Liver (tissue), 9 donors: ENCODE measurements around the gene LPCAT1. TPM values are rescaled to one million over a fixed set of nuclear protein-coding genes. Genes with fewer than 3 reads are reported as not detected.

Source experiments
- DNase-seq: peaks from one replicate; pipeline ENCODE4 v3.0.0-alpha.2; 2017; ENCODE audit warnings: low spot score
- H3K27ac ChIP-seq, 2 donors: one replicate each; pipeline ENCODE4 v1.7.0; 2013; ENCODE audit warnings: inconsistent platforms in 2 of 2, low read length in 2 of 2, control low read depth in 1 of 2, low read depth in 1 of 2, mild to moderate bottlenecking in 1 of 2
- H3K27me3 ChIP-seq, 4 donors: one replicate each; pipeline versions ENCODE4 v1.6.1 to v1.7.0; 2013; ENCODE audit warnings: low read length in 3 of 4, inconsistent platforms in 1 of 4, mild to moderate bottlenecking in 1 of 4, moderate library complexity in 1 of 4; ENCODE audit not compliant: control insufficient read depth in 4 of 4, insufficient read depth in 4 of 4
- H3K36me3 ChIP-seq, 4 donors: one replicate each; pipeline versions ENCODE4 v1.6.1 to v1.7.0; 2013; ENCODE audit warnings: low read length in 3 of 4, mild to moderate bottlenecking in 3 of 4, low read depth in 1 of 4, moderate library complexity in 1 of 4; ENCODE audit not compliant: control insufficient read depth in 4 of 4, insufficient read depth in 3 of 4
- H3K4me1 ChIP-seq, 4 donors: one replicate each; pipeline versions ENCODE4 v1.6.1 to v1.7.0; 2013; ENCODE audit warnings: low read length in 3 of 4, mild to moderate bottlenecking in 3 of 4, moderate library complexity in 1 of 4; ENCODE audit not compliant: control insufficient read depth in 4 of 4, insufficient read depth in 4 of 4
- H3K4me3 ChIP-seq, 3 donors: one replicate each; pipeline versions ENCODE4 v1.6.1 to v1.7.0; 2013; ENCODE audit warnings: low read length in 3 of 3, control low read depth in 1 of 3, low read depth in 1 of 3, mild to moderate bottlenecking in 1 of 3
- H3K9ac ChIP-seq, 2 donors: one replicate each; pipeline ENCODE4 v1.7.0; 2013; ENCODE audit warnings: low read length in 2 of 2, mild to moderate bottlenecking in 2 of 2, moderate library complexity in 2 of 2, control low read depth in 1 of 2, low read depth in 1 of 2
- H3K9me3 ChIP-seq, 4 donors: one replicate each; pipeline versions ENCODE4 v1.6.1 to v1.7.0; 2013; ENCODE audit warnings: low read length in 3 of 4; ENCODE audit not compliant: control insufficient read depth in 4 of 4
- CTCF ChIP-seq: fragments of 150-350 bp; IDR thresholded peaks from 2 replicates; pipeline ENCODE4 v1.5.1; 2017; ENCODE audit warnings: improper control_type of control experiment, low read depth, low read length; ENCODE audit not compliant: missing input control
- EGR1 ChIP-seq, 2 donors: IDR thresholded peaks; 2 replicates each; pipeline ENCODE4 v1.6.1; 2016 to 2018; ENCODE audit warnings: antibody characterized with exemption in 2 of 2, low read depth in 2 of 2
- FOXA1 ChIP-seq: IDR thresholded peaks from 2 replicates; pipeline ENCODE4 v1.6.1; 2016; ENCODE audit warnings: antibody characterized with exemption
- FOXA2 ChIP-seq: IDR thresholded peaks from 2 replicates; pipeline ENCODE4 v1.6.1; 2016; ENCODE audit warnings: antibody characterized with exemption
- GABPA ChIP-seq, 2 donors: IDR thresholded peaks in 1 of 2; conservative IDR thresholded peaks in 1 of 2; 2 replicates each; pipeline ENCODE4 v1.6.1; 2016; ENCODE audit warnings: antibody characterized with exemption in 2 of 2, mild to moderate bottlenecking in 1 of 2, moderate library complexity in 1 of 2
- HNF4A ChIP-seq, 2 donors: conservative IDR thresholded peaks; 2 replicates each; pipeline ENCODE4 v1.6.1; 2016; ENCODE audit warnings: antibody characterized with exemption in 2 of 2, mild to moderate bottlenecking in 2 of 2
- HNF4G ChIP-seq: IDR thresholded peaks from 2 replicates; pipeline ENCODE4 v1.6.1; 2016; ENCODE audit warnings: antibody characterized with exemption
- JUND ChIP-seq, 2 donors: IDR thresholded peaks; 2 replicates each; pipeline ENCODE4 v1.6.1; 2016; ENCODE audit warnings: antibody characterized with exemption in 2 of 2
- NR2F2 ChIP-seq: IDR thresholded peaks from 2 replicates; pipeline ENCODE4 v1.6.1; 2016; ENCODE audit warnings: antibody characterized with exemption
- RAD21 ChIP-seq, 2 donors: IDR thresholded peaks; 2 replicates each; pipeline ENCODE4 v1.6.1; 2016; ENCODE audit warnings: antibody characterized with exemption in 2 of 2, mild to moderate bottlenecking in 2 of 2
- SP1 ChIP-seq: IDR thresholded peaks from 2 replicates; pipeline ENCODE4 v1.6.1; 2018; ENCODE audit warnings: antibody characterized with exemption, mild to moderate bottlenecking
- TAF1 ChIP-seq: conservative IDR thresholded peaks from 2 replicates; pipeline ENCODE4 v1.6.1; 2016; ENCODE audit warnings: antibody characterized with exemption, mild to moderate bottlenecking
- YY1 ChIP-seq: IDR thresholded peaks from 2 replicates; pipeline ENCODE4 v1.6.1; 2016; ENCODE audit warnings: antibody characterized with exemption, mild to moderate bottlenecking
- WGBS: extraction: QIAGEN DNeasy Blood & Tissue Kit; methylation state at CpG from one replicate; pipeline ENCODE4 v1.1.7; 2013; 5-methylcytosine and 5-hydroxymethylcytosine counted together
- polyA plus RNA-seq, 2 donors: library from polyadenylated mRNA; stranded (reverse) in 1 of 2; unstranded in 1 of 2; fragments of 200-250 nt in 1 of 2; fragments of >200 nt in 1 of 2; fragmentation: Nextera tagmentation in 1 of 2; extraction: Ambion mirVana in 1 of 2; gene quantifications; one replicate each; pipeline versions ENCODE4 v1.2.1 to v1.2.3, GENCODE V29; 2013 to 2015
- total RNA-seq, 2 donors: library from RNA; depleted of rRNA; stranded (reverse); fragments of >200 nt; gene quantifications; one replicate each; pipeline ENCODE4 v1.2.3, GENCODE V29; 2014
- TF ChIP-seq, protein P1 (sequence below): IDR thresholded peaks from 2 replicates; pipeline ENCODE4 v1.6.1; 2016; ENCODE audit warnings: antibody characterized with exemption
- TF ChIP-seq, protein P2 (sequence below): IDR thresholded peaks from 2 replicates; pipeline ENCODE4 v1.6.1; 2016; ENCODE audit warnings: antibody characterized with exemption, mild to moderate bottlenecking
- TF ChIP-seq, protein P3 (sequence below): IDR thresholded peaks from 2 replicates; pipeline ENCODE4 v1.6.1; 2016; ENCODE audit warnings: antibody characterized with exemption
- TF ChIP-seq, protein P4 (sequence below): IDR thresholded peaks from 2 replicates; pipeline ENCODE4 v1.6.1; 2016; ENCODE audit warnings: antibody characterized with exemption
- donor health status: healthy.
- donor health status: healthy.
- donor health status: healthy.
- donor health status: healthy.
- donor health status: healthy.

LPCAT1 gene
- total and polyA plus RNA-seq, 4 donors: 1.5 to 12.8 (median 9.9) TPM

- Histone ChIP-seq H3K27ac (no peak overlapping the region), H3K9ac (no peak overlapping the region)
- WGBS: 89% methylated on average over 26 of the region's 26 CpGs
Measured at GRCh38 chr5:1555808-1556731, 32.3 kb upstream of the LPCAT1 start.

DNA sequence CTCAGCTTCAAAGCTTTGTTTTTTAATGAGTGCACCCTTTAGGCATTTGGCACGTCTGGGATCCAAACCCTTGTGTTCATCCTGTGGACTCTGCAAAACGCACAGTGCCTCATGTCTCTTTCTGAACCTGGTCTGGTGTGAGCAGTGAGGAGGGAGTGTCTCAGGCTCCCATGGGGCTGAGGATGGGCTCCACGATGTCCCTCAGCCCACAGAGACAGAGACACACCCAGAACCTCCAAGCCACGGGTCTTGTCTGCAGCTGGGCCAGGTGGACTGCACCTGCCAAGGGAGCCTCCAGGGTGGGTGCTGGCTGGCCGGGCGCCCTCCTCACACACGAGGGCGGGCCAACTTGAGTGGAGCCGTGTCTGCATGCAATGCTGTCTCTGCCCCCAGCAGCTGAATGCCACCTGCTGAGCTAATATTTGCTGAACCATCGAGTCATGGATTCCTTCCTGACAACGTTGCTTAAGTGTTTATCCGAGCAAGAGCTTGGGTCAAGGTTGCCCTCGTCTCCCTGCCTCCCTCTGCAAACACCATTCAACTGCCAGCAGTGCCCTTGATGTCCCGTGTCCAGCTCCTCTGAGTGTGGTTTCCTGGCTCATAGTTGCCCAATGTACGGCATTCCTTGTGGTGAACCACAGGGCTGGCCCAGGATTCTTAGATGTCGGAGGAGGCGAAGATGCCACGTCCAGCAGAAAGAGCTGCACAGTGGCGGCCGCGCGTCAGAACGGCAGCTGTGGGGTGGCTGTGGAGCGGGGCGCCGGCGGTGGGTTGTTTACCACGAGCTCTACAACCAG is 31.4 kb upstream of the LPCAT1 start:
- H3K27ac ChIP-seq: no peak overlapping the region
- H3K27me3 ChIP-seq: no peaks in the 10 kb centered on the region
- WGBS: 68% methylated on average over 28 of the region's 28 CpGs
- H3K4me3 ChIP-seq: no peak overlapping the region
- no peaks in the 10 kb centered on the region for H3K36me3 ChIP-seq
- H3K9me3 ChIP-seq: no peaks in the 10 kb centered on the region
- no peak overlapping the region for H3K9ac ChIP-seq
- DNase-seq: peak; percentile 27
- no peaks in the 10 kb centered on the region for H3K4me1 ChIP-seq
- TF ChIP-seq JUND (IDR thresholded peaks at IDR 0.05): no peak
- TF ChIP-seq, protein P1, sequence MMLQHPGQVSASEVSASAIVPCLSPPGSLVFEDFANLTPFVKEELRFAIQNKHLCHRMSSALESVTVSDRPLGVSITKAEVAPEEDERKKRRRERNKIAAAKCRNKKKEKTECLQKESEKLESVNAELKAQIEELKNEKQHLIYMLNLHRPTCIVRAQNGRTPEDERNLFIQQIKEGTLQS: no peak
- no peak for TF ChIP-seq YY1
- TF ChIP-seq CTCF: no peak
- TF ChIP-seq, protein P2, sequence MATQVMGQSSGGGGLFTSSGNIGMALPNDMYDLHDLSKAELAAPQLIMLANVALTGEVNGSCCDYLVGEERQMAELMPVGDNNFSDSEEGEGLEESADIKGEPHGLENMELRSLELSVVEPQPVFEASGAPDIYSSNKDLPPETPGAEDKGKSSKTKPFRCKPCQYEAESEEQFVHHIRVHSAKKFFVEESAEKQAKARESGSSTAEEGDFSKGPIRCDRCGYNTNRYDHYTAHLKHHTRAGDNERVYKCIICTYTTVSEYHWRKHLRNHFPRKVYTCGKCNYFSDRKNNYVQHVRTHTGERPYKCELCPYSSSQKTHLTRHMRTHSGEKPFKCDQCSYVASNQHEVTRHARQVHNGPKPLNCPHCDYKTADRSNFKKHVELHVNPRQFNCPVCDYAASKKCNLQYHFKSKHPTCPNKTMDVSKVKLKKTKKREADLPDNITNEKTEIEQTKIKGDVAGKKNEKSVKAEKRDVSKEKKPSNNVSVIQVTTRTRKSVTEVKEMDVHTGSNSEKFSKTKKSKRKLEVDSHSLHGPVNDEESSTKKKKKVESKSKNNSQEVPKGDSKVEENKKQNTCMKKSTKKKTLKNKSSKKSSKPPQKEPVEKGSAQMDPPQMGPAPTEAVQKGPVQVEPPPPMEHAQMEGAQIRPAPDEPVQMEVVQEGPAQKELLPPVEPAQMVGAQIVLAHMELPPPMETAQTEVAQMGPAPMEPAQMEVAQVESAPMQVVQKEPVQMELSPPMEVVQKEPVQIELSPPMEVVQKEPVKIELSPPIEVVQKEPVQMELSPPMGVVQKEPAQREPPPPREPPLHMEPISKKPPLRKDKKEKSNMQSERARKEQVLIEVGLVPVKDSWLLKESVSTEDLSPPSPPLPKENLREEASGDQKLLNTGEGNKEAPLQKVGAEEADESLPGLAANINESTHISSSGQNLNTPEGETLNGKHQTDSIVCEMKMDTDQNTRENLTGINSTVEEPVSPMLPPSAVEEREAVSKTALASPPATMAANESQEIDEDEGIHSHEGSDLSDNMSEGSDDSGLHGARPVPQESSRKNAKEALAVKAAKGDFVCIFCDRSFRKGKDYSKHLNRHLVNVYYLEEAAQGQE: no peak
- no peak for TF ChIP-seq RAD21 (IDR thresholded peaks at IDR 0.05)
- no peak for TF ChIP-seq HNF4G
- no peak for TF ChIP-seq TAF1
- no peak for TF ChIP-seq HNF4A (conservative IDR thresholded peaks at IDR 0.05)
- no peak for TF ChIP-seq FOXA1
- TF ChIP-seq, protein P3, sequence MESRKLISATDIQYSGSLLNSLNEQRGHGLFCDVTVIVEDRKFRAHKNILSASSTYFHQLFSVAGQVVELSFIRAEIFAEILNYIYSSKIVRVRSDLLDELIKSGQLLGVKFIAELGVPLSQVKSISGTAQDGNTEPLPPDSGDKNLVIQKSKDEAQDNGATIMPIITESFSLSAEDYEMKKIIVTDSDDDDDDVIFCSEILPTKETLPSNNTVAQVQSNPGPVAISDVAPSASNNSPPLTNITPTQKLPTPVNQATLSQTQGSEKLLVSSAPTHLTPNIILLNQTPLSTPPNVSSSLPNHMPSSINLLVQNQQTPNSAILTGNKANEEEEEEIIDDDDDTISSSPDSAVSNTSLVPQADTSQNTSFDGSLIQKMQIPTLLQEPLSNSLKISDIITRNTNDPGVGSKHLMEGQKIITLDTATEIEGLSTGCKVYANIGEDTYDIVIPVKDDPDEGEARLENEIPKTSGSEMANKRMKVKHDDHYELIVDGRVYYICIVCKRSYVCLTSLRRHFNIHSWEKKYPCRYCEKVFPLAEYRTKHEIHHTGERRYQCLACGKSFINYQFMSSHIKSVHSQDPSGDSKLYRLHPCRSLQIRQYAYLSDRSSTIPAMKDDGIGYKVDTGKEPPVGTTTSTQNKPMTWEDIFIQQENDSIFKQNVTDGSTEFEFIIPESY: no peak
- no peak for TF ChIP-seq FOXA2
- TF ChIP-seq SP1: no peak

More at GRCh38 chr5:1555808-1556731, 32.3 kb upstream of the LPCAT1 start:
- Histone ChIP-seq H3K4me1 (no peaks in the 10 kb centered on the region), H3K4me3 (no peak overlapping the region), H3K27me3 (no peaks in the 10 kb centered on the region), H3K9me3 (no peaks in the 10 kb centered on the region), H3K36me3 (no peaks in the 10 kb centered on the region)
- no peak for TF ChIP-seq NR2F2
- TF ChIP-seq, protein P3: no peak
- no peak for TF ChIP-seq YY1
- TF ChIP-seq, protein P1: no peak
- TF ChIP-seq SP1: no peak
- TF ChIP-seq TAF1: no peak
- no peak for TF ChIP-seq HNF4G
- no peak for TF ChIP-seq EGR1 (IDR thresholded peaks at IDR 0.05; ENCODE audit: low read depth in 2 of 2)
- no peak for TF ChIP-seq FOXA2
- TF ChIP-seq RAD21 (IDR thresholded peaks at IDR 0.05): no peak
- TF ChIP-seq JUND (IDR thresholded peaks at IDR 0.05): no peak
- TF ChIP-seq, protein P4, sequence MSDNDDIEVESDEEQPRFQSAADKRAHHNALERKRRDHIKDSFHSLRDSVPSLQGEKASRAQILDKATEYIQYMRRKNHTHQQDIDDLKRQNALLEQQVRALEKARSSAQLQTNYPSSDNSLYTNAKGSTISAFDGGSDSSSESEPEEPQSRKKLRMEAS: no peak
- TF ChIP-seq HNF4A (conservative IDR thresholded peaks at IDR 0.05): no peak
- TF ChIP-seq FOXA1: no peak
- TF ChIP-seq GABPA (IDR thresholded peaks at IDR 0.05 in 1 of 2, conservative IDR thresholded peaks at IDR 0.05 in 1 of 2): no peak
- DNase-seq: no peak
